C4-2B (cell line): ENCODE data around the gene ETHE1.

Source experiments
- H3K27ac ChIP-seq: fragments of 450-650 bp; 2 replicates; pipeline ENCODE4 v1.5.1; 2017
- CTCF ChIP-seq: fragments of 450-650 bp; conservative IDR thresholded peaks from 2 replicates; pipeline ENCODE4 v1.5.1; 2017; ENCODE audit warnings: mild to moderate bottlenecking
- ZFX ChIP-seq: fragments of 450-650 bp; IDR thresholded peaks from 2 replicates; pipeline ENCODE4 v1.6.1; 2017

The ETHE1 gene

DNA sequence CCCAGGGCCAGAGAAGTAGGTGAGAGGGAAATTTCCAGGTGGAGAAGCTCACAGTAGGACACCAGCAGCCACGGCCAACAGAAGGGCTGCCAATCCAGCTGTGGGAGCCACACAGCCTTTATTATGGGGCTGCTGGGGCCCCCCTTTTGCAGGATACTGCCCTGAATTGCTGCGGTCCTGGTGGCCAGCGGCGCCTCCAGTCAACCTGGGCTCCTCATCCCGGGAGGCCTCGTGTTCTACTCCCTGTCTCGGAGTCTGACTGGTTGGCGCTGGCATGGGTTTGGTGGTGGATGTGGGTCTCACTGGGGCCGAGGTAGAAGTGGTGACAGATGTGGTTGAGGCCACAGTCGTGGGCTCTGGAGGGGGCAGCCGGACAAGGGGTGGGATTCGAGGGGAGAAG lies 65.7 kb downstream of the ETHE1 start:
- no peak overlapping the region for H3K27ac ChIP-seq
- no peak for TF ChIP-seq CTCF
- TF ChIP-seq ZFX = no peak

- H3K27ac ChIP-seq = no peak overlapping the region
- no peak for TF ChIP-seq ZFX
- TF ChIP-seq CTCF = no peak
Measured at GRCh38 chr19:43460362-43461016, 66.5 kb downstream of the ETHE1 start.

DNA sequence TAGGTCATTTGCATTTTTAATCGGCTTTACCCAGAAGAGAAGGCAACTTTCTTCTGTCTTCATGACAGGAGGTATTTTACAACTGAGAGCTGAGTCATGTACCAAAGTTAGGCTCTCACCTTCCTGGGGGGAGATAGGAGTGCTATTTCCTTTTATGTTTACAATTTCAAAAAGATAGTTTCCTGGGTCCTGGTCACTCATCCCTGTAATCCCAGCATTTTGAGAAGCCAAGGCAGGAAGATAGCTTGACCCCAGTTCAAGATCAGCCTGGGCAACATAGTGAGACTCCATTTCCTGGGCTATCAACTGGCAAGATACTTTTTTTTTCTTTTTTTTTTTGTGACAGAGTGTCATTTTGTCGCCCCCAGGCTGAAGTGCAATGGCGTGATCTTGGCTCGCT lies 69.2 kb downstream of the ETHE1 start:
- TF ChIP-seq ZFX (no peak), CTCF (no peak)
- H3K27ac ChIP-seq = no peak overlapping the region
